Fibroblast of lung (primary cell): ENCODE results near the gene CTNND2.

ENCODE experiments used
- EZH2 ChIP-seq: IDR thresholded peaks from 2 replicates; pipeline ENCODE4 v1.5.1; 2012; ENCODE audit warnings: low read length, control low read depth, mild to moderate bottlenecking; ENCODE audit errors: missing control alignments
- TF ChIP-seq, protein P1 (sequence below), 2 donors: IDR thresholded peaks in 1 of 2; conservative IDR thresholded peaks in 1 of 2; 1 replicate in 1 of 2; 2 replicates in 1 of 2; pipeline ENCODE4 v1.5.1; 2011 to 2012; ENCODE audit warnings: low read length in 2 of 2, control low read depth in 1 of 2, inconsistent platforms in 1 of 2, low read depth in 1 of 2, mild to moderate bottlenecking in 1 of 2

DNA sequence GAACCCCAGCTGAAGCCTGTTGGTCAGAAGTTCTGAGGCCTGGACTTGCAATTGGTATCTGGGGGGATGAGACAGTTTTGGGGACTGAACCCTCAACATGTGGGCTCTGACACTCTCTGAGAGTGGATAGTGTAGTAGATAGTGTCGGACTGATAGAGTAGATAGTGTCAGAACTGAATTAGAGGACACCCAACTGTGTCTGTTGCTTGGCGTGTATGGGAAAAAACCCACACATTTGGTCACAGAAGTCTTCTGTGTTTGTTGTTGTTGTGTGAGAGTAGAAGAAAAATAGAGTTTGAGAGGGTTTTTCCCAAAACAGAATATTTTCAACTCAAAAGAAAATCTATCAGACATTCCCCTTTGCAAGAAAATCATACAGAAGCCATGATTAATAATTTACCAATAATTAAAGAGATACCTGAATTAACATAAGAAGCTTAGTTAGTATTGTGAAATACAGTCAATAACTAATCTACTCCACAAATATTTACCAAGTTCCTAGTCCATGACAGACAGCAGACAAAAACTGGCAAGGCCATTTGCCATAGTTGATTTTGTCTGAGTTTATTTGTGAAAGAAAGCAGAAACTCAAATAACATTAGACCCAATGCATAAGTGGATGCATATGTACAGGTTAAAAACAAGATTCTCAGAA is 170.9 kb downstream of the CTNND2 start:
- TF ChIP-seq EZH2: no peak
- TF ChIP-seq, protein P1, sequence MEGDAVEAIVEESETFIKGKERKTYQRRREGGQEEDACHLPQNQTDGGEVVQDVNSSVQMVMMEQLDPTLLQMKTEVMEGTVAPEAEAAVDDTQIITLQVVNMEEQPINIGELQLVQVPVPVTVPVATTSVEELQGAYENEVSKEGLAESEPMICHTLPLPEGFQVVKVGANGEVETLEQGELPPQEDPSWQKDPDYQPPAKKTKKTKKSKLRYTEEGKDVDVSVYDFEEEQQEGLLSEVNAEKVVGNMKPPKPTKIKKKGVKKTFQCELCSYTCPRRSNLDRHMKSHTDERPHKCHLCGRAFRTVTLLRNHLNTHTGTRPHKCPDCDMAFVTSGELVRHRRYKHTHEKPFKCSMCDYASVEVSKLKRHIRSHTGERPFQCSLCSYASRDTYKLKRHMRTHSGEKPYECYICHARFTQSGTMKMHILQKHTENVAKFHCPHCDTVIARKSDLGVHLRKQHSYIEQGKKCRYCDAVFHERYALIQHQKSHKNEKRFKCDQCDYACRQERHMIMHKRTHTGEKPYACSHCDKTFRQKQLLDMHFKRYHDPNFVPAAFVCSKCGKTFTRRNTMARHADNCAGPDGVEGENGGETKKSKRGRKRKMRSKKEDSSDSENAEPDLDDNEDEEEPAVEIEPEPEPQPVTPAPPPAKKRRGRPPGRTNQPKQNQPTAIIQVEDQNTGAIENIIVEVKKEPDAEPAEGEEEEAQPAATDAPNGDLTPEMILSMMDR (conservative IDR thresholded peaks at IDR 0.05 in 1 of 2, IDR thresholded peaks at IDR 0.05 in 1 of 2; ENCODE audit: low read depth in 1 of 2, low read length in 2 of 2): no peak
